Measurements from ENCODE around the gene VPS16.

Gene VPS16

DNA sequence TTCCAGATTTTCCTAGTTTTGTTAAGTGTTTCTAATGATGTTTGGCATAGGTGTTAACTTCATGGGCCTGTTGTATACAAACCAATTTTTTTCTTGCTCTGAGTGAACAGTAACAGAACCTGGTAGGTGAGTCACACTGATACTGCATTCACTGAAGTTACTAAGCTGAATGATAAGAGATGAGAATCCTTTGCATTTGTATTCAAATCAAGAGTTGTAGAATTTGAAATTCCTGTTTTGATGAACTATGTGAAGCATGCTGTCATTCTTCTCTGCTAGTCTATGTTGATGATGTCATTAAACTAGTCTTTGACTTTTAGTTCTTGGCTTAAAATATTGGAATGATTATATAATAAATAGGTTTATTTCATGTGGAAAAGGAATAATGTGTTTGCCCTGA, 70.7 kb downstream of the VPS16 start:
- TF ChIP-seq ZNF565 (CRISPR knock-in tag; conservative IDR thresholded peaks at IDR 0.05; ENCODE audit: low read depth) (no peak), SNAI2 (CRISPR knock-in tag; IDR thresholded peaks at IDR 0.05) (no peak), ZNF70 (CRISPR knock-in tag; IDR thresholded peaks at IDR 0.05) (no peak), ZFP30 (CRISPR knock-in tag; IDR thresholded peaks at IDR 0.05) (no peak), ESRRG (CRISPR knock-in tag; IDR thresholded peaks at IDR 0.05) (no peak), OSR1 (CRISPR knock-in tag; IDR thresholded peaks at IDR 0.05) (no peak), ZC3H10 (CRISPR knock-in tag; IDR thresholded peaks at IDR 0.05) (no peak), TOX (CRISPR knock-in tag; IDR thresholded peaks at IDR 0.05; ENCODE audit: borderline replicate concordance) (no peak), TCF4 (CRISPR knock-in tag; IDR thresholded peaks at IDR 0.05; ENCODE audit: borderline replicate concordance) (no peak)
- TF ChIP-seq, protein P1, sequence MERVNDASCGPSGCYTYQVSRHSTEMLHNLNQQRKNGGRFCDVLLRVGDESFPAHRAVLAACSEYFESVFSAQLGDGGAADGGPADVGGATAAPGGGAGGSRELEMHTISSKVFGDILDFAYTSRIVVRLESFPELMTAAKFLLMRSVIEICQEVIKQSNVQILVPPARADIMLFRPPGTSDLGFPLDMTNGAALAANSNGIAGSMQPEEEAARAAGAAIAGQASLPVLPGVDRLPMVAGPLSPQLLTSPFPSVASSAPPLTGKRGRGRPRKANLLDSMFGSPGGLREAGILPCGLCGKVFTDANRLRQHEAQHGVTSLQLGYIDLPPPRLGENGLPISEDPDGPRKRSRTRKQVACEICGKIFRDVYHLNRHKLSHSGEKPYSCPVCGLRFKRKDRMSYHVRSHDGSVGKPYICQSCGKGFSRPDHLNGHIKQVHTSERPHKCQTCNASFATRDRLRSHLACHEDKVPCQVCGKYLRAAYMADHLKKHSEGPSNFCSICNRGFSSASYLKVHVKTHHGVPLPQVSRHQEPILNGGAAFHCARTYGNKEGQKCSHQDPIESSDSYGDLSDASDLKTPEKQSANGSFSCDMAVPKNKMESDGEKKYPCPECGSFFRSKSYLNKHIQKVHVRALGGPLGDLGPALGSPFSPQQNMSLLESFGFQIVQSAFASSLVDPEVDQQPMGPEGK (CRISPR knock-in tag; IDR thresholded peaks at IDR 0.05; ENCODE audit: borderline replicate concordance): no peak
- TF ChIP-seq, protein P2, sequence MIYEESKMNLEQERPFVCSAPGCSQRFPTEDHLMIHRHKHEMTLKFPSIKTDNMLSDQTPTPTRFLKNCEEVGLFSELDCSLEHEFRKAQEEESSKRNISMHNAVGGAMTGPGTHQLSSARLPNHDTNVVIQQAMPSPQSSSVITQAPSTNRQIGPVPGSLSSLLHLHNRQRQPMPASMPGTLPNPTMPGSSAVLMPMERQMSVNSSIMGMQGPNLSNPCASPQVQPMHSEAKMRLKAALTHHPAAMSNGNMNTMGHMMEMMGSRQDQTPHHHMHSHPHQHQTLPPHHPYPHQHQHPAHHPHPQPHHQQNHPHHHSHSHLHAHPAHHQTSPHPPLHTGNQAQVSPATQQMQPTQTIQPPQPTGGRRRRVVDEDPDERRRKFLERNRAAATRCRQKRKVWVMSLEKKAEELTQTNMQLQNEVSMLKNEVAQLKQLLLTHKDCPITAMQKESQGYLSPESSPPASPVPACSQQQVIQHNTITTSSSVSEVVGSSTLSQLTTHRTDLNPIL (CRISPR knock-in tag; IDR thresholded peaks at IDR 0.05; ENCODE audit: low read depth): no peak
- TF ChIP-seq, protein P3, sequence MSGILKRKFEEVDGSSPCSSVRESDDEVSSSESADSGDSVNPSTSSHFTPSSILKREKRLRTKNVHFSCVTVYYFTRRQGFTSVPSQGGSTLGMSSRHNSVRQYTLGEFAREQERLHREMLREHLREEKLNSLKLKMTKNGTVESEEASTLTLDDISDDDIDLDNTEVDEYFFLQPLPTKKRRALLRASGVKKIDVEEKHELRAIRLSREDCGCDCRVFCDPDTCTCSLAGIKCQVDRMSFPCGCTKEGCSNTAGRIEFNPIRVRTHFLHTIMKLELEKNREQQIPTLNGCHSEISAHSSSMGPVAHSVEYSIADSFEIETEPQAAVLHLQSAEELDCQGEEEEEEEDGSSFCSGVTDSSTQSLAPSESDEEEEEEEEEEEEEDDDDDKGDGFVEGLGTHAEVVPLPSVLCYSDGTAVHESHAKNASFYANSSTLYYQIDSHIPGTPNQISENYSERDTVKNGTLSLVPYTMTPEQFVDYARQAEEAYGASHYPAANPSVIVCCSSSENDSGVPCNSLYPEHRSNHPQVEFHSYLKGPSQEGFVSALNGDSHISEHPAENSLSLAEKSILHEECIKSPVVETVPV (CRISPR knock-in tag; IDR thresholded peaks at IDR 0.05): no peak
- no peak for ATAC-seq

DNA sequence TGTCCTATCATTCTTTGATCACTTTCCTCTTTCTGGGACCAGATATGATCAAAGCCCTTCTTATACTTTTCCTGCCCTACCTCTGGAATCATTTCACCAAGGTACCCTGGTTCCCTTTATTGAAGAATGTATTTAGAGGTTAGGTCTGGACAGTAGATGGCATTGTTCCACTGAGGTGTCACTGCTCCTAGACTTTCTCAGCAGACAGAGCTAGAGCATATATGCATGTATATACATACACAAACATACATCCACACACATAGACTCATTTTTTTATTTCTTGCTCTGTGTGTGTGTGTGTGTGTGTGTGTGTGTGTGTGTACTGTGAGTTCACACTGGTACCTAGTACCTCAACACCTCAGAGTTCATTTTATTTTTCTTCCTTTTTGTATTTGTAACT, 73.6 kb downstream of the VPS16 start:
- ATAC-seq: peak; percentile 60; the same call in 2 of the 3 replicates
- TF ChIP-seq, protein P4, sequence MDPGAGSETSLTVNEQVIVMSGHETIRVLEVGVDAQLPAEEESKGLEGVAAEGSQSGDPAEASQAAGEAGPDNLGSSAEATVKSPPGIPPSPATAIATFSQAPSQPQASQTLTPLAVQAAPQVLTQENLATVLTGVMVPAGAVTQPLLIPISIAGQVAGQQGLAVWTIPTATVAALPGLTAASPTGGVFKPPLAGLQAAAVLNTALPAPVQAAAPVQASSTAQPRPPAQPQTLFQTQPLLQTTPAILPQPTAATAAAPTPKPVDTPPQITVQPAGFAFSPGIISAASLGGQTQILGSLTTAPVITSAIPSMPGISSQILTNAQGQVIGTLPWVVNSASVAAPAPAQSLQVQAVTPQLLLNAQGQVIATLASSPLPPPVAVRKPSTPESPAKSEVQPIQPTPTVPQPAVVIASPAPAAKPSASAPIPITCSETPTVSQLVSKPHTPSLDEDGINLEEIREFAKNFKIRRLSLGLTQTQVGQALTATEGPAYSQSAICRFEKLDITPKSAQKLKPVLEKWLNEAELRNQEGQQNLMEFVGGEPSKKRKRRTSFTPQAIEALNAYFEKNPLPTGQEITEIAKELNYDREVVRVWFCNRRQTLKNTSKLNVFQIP (CRISPR knock-in tag; IDR thresholded peaks at IDR 0.05; ENCODE audit: borderline replicate concordance, low read depth): no peak

Measured in SK-N-SH treated with all-trans-retinoic acid at 6 μM for 48 hours (cell line).